GM21528 (cell line): ENCODE results near the gene CPT2.

Source experiments
- ATAC-seq: cut with Tn5 transposase; IDR thresholded peaks from one replicate; pipeline ENCODE4 v1.9.1; 2021; ENCODE audit warnings: mild to moderate bottlenecking, moderate library complexity; ENCODE audit not compliant: unreplicated experiment, low FRiP score

Gene CPT2

DNA sequence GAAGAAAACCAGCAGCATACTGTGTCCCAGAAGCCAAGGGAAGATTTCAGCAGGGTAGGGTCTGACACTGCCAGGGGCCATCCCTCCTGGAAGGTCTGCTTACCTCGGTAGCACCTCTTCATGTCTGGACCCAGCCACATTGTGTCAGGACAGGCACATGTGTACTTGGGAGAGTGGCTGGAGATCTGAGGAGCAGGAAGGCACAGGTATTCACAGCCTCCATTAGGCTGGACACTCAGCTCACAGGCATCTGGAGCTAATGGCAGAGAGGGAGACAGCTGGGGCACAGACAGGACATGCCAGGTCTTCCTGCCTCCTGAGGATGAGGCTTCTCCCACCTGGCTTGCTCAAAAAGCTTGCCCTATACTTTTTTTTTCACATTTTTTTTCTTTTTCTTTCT lies 61.6 kb downstream of the CPT2 start:
- ATAC-seq, result no peak

DNA sequence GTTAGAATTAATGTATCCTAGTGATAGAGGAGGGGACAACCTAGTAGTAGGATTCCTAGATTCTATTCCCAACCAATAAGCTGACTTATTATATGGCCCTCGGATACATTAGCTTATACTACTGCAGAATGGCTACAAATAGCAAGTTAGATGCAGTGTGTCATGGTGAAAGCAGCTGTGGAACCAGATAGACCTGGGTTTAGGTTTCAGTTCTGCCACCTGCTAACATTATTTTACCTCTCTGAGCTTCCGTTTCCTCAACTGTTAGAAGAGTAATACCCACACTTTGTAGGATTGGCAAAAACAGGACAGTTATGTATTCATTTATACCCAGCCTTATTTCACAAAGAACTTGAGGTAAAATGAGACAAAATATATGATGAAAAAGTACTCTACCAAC lies 63.3 kb downstream of the CPT2 start:
- peak; percentile 64 for ATAC-seq

DNA sequence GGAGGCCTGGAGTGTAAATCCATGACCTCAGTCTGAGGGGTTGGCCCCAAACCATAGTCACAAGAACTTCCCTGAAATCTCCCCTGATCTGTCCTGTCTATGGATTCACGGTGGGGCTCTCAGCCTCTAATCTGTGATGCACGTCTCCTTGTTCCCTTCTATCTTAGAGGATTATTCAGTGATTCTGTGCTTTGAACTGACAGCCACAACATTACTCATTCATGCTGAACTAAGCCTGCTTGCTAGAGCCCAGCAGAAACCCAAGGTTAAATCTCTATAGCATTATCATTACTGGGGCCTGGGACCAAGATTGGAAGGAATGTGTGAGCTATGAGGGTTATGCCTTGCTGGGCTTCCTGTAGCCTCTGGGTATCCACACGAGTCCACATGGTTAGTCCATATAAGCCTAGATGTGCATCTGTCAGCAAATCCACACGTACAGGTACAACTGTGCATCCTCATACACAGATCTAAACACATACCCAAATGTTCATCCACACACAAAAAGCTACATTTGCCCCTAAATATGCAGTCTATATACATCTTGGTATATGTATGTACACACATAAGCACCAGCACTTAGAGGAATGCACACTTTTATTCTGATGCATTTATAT lies 64.1 kb downstream of the CPT2 start:
- ATAC-seq, result no peak

DNA sequence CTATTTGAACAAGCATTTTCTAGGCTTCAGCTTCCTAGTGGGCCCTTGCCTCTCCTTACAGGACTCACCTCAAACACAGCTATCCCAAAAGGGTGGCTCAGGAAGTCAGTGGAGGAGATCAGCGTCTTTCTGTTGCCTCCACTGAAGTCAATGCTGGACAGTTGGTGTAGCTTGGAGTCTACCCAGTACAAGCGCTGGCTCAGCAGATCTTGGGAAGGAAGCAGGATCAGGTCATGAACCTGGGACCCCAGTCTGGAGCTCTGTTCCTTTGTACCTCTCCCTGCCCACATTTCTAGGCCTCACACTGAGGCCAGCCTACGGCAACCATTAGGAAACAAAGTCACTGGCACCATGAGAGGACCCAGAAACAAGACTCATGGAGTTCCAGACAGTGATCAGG lies 65.4 kb downstream of the CPT2 start:
- no peak for ATAC-seq
